ENCODE measurements around the gene FEN1.

Gene FEN1

DNA sequence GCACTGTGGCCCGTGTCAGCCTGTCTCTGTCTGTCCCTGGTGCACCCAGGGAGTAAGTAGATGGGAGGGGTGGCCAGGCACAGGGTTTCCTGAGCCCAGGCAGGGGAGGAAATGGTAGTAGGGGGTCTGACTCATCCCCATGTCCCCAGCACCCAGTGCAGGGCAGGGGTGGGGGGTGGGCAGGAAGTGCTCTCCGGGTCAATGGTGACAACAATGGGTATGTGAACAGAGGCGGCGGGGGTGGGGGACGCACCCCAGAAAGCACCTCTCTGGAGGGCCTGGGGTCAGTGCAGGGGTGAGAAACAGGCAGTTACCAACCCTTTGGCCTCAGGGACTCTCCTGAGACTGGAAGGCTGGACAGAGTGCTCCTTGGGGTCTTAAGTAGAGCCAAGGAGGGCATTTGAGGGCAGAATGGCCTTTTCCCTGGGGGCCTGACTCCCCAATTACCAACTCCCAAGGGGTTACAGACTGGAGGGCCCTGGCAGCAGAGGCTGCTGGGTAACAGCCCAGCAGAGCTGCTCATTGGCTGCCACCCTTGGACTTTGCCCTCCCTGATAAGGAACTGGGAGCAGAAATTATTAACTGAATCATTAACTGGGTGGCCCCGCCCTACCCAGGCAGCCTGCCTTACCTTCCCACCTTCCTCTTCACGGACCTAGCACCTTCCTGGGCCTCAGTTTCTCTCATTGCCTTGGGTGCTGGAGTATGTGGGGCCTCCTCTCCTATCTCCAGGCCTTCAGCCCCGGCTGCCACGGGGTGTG is 36.1 kb upstream of the FEN1 start:
- peak; percentile 15 for DNase-seq (ENCODE audit: low read depth)

DNA sequence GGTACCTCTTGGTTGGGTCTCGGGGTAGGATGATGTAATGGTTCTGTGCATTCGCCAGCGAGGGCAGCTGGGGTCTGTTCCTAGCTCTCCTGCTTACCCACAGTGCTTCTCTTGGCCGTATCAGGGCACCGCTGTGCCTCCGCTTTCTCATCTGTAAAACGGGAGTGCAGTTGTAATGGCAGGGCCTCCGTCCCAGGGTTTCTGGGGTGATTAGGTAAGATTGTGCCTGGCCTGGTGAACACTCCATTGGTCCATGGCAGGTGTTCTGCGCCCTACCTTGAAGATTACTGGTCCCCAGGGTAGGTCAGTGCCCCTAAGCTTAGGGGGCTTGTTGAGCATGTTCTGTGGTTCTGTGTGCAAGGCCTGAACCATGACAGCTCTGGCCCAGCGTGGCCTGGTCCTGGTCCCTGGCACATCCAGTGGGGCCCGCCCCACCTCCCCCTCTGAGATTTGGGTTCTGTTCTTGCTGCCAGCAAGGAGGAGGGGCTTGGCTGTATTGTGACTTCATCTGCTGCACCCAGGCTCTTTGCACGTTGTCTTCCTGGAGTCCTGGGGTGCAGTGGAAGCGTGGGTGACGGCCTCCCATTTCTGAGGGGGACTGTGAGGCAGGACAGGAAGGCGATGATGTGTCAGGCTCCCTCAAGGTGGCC is 35.4 kb upstream of the FEN1 start:
- no peak for DNase-seq (ENCODE audit: low read depth)

DNA sequence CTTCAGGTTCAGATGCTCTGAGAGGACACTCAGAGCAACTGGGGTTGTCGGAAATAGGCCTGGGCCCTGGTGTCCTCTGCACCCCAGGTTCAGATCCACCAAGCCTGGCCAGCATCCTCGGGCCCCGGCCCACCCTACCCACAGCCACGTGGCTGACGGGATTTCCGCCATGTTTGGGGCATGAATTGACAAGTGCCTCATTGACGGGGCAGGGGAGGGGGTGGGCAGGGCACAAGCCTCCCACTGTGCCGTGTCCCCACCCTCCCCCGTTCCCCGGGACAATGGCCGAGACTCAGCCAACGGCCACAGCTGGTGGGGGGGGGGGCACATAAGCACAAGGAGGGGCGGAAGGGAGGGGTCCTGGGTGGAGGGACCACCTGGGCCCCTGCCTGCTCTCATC is 31.8 kb upstream of the FEN1 start:
- DNase-seq (ENCODE audit: low read depth): no peak

DNA sequence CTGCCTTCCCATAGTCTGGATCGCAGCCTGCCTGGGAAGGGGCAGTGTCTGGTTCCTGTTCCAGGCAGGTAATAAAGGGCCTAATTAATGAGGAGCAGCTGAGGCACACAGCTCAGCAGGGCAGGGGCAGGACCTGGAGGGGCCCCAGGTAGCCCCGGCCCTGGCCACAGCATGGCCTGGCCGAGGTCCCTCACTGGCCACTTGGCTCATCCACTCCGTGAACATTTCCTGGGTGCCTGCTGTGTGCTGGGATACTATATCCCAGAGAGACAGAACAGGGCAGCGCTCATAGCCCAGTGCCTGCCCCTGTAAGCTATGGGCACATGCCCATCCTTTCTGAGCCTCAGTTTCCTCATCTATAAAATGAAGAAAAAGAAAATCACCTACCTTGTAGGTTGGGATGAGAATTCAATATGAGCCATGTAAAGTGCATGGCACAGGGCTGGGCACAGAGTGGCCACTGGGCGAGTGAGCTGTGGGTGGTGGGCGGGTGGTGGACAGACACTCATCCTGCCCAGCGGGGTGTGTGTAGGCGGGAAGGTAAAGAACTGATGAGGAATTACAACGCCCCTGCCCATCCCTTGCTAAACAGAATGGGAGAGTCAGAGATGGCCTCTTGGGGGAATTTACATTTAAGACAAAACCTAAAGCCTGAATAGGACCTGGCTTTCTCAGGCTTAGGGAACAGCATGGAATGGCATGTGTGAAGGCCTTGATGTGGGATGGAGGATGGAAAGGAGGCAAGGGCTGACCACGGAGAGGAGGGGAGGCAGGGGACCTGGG is 31.1 kb upstream of the FEN1 start:
- DNase-seq (ENCODE audit: low read depth): no peak

DNA sequence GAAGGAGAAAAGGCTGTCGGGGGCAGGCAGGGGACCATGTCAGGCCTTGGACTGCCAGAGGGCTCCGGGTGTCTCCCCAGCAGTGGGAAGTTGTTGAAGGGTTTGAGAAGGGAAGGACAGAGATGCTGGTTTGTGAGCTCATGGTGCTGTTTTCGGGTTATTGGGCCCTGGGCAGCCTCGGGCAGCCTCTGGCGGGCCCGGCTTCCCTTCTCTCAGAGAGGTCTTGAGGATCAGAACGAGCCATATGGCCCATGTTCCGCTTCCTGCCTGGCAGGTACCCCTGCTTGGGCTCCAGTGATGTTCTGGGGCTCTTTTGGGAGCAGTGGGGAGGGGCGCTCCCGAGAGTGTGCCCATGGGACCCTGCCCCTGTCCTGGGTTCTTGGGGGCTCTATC is 30.5 kb upstream of the FEN1 start:
- no peak for DNase-seq (ENCODE audit: low read depth)

DNA sequence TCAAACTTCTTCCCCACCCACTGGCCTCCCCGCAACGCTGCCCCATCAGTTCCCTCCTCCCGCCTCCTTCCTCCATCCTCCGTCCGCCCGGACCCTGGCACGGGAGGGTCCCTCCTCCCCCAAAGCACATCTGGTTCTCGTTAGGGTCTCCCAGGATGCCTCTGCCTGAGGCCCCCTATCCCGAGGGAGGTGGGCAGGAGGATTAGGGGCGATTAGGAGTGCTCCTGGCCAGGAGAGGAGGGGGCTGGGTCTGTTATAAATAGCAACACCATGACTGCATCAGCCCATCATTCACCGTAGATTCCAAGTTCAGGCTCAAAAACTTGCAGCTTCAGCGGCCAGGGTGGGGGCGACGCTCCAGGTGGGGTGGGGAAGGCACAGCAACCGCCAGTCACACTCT is 29.9 kb upstream of the FEN1 start:
- DNase-seq (ENCODE audit: low read depth): no peak

DNA sequence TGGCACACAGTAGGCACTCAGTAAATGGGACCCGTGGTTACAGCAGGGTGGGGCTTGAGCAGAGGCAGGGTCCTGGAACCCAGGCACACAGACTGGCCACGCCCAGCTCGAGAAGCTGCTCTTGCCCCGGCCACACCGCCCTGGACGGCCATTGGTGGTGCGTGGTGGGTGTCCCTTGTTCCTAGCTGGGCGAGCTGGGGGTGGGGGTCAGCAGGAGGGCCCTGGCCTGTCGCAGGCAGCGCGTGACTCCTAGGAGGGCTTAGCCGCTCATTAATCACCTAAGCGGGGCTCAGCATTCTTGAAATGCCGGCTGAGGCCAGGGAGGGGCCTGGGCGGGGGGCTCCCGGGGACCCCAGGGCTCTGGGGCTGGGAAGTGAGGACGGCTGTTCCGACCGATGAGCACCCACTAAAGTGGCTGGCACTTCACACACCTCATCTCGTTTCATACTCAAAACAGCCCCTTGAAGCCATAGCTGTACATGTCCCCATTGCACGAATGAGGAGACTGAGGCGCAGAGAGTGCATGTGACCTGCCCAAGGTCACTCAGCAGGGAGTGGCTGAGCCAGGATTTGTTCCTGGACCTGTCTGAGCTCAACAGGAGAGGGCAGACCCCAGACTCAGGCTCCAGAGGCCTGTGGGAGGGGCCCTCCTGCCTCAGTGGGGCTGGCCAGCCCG is 28.6 kb upstream of the FEN1 start:
- no peak for DNase-seq (ENCODE audit: low read depth)

DNA sequence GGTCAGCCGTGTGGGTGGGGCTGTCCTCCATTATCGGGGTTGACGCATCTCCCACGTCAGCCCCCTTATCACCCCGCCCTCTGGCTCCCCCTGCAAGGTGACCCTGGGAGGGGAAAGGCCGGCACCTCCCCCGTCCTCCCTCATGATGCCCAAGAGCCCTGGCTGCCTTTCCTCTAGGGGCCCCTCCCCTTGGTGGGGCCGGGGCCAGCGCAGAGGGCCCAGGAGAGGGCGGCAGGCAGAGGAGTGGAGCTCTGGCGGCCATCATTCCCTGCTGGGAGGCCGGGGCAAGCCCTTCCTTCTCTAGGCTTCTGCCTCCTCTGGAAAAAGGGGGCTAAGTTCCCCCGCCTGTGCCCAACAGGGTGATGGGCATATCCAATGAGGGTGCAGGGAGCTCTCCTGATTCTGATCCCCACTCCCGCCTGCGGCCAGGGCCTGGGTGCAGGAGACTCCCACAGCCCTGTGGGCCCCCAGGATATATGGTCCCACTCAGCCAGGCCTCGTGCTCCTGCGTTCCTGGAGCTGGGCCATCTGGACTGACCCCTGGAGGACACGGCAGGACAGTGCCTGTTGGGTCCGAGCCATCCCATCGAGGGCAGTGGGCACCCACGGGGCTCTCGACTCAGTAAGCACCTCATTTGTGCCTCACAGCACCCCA is 28.0 kb upstream of the FEN1 start:
- no peak for DNase-seq (ENCODE audit: low read depth)

DNA sequence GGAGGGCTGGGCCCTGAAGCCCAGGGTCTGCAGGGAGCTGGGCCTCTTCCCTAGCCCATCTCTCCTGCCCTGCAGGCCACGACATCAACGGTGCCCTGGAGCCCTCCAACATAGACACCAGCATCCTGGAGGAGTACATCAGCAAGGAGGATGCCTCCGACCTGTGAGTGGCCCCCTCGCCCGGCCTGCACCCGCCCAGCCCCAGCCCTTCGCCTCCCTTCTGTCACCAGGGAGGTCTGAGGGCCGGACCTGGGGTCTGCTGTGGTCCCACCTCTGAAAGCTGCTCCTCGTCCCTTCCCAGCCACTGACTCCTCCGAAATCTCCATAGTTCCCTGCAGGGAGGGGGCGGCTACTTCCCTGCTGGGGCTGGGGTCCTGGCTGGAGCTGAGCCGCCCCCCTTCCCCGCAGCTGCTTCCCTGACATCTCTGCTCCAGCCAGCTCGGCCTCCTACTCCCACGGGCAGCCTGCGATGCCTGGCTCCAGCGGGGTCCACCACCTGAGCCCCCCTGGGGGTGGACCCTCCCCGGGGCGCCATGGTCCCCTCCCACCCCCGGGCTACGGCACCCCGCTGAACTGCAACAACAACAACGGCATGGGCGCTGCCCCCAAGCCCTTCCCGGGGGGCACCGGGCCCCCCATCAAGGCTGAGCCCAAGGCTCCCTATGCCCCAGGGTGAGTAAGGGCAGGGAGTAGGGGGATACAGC is 27.0 kb upstream of the FEN1 start:
- no peak for DNase-seq (ENCODE audit: low read depth)

DNA sequence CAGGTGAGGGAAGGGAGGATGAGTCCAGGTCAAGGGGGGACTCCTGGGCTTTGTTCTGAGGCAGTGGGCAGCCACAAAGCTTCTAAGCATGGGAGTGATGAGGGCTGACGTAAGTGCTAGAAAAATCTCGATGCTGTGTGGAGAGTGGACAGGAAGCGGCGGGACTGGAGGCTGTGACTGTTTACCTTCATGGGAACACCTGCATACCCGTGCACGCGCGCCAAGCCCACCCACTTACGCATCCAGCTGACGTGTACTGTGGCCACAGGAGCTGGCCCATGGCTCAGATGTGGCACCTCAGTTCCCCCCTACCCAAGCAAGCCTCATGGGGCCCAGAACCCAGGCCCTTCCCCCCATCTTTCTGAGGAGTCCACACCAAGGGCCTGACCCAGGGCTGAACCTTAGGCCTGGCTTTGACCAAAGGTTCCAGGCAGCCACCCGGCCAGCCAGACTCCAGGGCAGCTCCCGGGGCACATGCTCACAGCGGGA is 26.3 kb upstream of the FEN1 start:
- no peak for DNase-seq (ENCODE audit: low read depth)

DNA sequence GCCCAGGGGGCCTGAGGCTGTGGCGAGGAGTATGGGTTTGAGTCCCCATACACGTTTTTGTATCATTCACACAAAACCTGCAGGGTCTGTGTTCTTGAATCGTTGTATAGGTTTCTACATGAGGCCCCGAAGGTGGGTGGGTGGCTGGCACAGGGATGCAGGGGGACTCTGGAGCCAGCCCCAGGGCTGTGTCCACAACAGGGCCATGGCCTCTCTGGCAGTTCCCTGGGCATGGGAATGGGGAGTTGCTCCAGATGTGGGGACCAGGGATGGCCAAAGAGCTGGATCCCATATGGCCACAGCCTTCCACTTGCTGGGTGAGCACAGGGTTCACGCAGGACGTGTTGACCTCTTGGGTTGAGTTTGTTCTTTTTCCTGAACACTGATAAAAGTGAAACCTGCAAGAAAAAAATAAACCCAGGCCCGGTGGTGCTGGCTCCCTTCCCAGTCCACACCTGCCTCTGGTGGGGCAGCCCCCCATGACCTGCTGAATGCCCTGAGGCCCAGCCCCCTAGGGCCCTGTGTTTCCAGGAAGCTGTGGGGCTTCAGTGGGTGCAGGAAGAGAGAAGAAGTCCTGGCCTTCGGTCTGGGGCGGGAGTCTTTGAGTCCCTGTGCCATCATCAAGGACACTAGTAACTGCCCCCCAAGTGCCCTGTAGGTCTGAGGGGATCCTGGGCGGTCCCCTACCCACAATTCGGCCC is 24.2 kb upstream of the FEN1 start:
- no peak for DNase-seq (ENCODE audit: low read depth)

DNA sequence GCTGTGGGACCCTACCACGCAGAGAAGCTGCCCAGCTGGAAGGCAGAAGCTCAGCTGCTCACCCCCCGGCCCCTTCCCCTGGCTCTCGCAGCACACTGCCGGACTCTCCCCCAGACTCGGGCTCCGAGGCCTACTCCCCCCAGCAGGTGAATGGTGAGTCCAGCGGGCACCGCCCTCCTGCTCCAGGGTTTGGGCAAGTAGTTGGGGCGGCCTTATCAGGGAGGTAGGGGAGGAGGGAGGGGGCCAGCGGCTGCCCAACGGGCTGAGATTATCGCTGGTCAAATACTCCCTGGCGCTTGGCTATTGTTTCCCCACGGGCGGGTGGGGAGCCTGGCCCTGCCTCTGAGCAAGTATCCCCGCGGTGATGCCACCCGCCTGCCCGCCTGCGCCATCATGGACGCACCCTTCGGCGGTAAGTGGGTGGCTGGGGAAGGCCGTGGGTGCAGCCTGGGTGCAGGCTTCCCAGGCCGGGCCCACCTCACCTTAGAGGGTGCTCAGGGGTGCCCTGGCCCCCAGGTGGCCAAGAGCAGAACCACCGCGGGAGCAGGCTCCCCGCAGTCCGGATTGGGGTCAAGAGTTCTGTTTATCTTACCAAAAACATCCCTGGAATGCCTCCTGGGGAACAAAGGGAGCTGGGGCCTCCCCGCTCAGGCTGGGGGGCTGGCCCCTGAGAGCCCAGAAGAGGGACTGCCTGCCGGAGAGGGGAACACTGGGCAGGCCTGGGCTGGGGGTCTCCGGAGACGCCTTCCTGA is 23.4 kb upstream of the FEN1 start:
- no peak for DNase-seq (ENCODE audit: low read depth)

DNA sequence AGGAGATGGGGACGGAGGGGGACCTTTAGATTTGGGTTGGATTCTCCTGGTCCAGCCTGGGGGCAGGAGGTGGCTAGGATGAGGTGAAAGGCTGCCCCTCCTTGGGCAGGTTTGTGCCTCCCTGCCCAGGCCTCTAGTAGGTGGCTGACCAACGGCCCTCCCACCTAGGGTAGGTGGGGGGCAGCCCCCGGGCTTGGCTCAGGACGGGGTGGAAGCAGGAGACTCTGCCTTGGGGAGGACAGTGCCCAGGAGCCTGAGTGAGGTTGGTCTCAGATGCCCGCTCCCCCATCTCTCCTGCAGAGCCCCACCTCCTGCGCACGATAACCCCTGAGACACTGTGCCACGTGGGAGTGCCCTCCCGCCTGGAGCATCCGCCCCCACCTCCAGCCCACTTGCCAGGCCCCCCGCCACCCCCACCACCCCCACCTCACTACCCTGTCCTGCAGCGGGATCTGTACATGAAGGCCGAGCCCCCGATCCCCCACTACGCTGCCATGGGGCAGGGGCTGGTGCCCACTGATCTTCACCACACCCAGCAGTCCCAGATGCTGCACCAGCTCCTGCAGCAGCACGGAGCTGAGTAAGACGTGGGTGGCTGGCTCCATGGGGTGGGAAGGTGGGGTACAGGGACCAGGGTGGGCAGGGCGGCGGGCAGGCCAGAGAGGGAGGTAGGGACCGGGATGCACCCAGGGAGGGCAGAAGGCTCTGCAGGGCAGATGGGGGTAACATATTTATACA is 22.6 kb upstream of the FEN1 start:
- DNase-seq (ENCODE audit: low read depth): no peak

DNA sequence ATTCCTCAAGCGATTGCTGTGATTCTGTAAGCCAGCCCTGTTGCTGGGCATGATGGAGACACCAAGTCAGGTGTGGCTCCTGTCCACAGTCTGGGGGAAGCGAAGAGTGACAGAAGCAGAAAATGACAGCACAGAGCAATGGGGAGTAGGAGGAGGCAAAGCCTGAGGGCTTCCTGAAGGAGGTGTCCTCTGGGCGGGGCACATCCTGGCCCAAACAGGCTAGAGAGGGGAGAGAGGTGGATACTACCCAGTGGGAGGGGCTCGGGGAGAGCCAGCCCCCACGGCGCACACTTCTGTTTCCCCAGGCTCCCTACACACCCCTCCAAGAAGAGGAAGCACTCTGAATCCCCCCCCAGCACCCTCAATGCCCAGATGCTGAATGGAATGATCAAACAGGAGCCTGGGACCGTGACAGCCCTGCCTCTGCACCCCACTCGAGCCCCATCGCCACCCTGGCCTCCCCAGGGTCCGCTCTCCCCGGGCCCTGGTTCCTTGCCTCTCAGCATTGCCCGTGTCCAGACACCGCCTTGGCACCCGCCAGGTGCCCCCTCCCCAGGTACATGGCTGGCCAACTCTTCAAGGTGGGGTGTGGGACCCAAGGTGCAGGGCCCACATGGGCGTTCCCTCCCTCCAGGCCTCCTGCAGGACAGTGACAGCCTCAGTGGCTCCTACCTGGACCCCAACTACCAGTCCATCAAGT is 21.4 kb upstream of the FEN1 start:
- no peak for DNase-seq (ENCODE audit: low read depth)

DNA sequence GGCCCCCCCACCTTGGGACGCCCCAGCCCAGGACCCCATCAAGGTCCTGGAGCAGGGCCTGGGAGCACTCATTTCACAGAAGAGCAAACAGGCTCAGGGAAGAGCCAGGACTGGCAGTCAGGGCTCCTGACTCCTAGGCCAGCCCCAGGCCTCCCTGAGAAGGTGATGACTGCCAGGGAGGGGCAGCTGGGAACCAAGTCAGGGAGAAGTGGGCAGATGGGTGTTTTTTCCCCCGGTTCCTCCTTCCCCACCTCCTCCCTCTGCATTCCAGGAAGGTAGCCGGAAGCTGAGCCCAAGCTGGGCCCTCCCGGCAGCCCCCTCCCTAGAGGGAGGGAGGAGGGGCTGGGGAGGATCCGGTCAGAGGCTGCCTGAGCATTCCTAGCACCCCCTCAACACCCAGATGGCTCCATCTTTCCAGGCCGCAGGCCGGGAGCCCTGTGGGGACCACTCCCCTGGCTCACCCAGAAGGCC is 20.7 kb upstream of the FEN1 start:
- DNase-seq (ENCODE audit: low read depth): no peak

DNA sequence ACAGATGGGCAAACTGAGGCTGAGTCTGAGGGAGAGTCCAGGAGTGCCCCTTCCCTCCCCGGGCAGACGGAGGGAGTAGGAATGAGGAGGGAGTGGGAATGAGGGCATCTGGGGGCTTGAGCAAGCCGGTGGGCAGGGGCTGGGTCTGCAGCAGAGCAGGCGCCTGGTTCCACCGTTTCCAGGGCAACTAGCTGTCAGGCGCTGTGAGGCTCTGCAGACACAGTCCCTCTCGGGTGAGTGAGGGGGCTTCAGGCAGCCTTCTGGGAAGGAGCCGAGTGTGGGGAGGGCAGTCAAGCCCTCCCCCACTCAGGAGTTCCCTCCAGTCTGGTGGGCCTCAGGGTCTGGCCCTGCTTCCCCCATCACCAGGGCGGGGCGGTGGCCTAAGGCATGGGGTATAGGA is 19.4 kb upstream of the FEN1 start:
- no peak for DNase-seq (ENCODE audit: low read depth)

DNA sequence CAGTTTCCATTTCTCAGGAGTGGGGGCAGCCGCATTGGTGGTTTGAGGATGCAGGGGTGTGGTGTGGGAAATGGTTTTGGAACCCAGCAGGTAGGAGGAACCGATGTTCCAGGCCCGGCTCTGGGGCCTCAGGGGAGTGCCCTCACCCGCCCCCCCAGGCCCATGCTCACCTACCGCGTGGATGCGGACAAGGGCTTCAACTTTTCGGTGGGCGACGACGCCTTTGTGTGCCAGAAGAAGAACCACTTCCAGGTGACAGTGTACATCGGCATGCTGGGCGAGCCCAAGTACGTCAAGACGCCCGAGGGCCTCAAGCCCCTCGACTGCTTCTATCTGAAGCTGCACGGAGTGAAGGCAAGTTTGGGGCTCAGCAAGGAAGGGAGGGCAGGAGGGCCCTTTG is 18.9 kb upstream of the FEN1 start:
- DNase-seq (ENCODE audit: low read depth): no peak

DNA sequence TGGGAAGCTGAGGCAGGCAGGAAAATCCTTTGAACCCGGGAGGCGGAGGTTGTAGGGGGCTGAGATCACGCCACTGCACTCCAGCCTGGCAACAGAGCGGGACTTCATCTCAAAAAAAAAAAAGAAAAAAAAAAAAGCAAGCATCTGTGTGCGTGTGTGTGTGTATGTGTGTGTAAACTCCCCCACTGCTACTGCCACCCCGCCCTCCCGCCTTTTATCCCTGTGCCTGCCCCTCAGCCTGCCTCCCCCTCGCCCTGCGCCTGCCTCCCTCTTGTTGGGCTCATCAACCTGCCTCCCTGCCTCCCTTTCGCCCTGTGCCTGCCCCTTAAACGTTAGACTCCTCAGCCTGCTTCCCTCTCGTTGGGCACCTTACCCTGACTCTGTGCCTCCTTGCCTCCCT is 18.3 kb upstream of the FEN1 start:
- no peak for DNase-seq (ENCODE audit: low read depth)
